Measurements from ENCODE around the gene MED12L. TPM values are rescaled to one million over a fixed set of nuclear protein-coding genes. Genes with fewer than 3 reads are reported as not detected.

MED12L gene
- total and polyA plus RNA-seq, 2 experiments from 2014 or later = 0.07 to 2.7 TPM

GRCh38 chr3:151199554-151200438 lies 114.3 kb downstream of the MED12L start:
- 86% methylated on average over 4 of the region's 4 CpGs for WGBS (ENCODE audit: low lambda C conversion rate, missing lambda C conversion rate)
- Histone ChIP-seq H3K79me2 (no peaks in the 10 kb centered on the region), H3K4me2 (no peak overlapping the region), H4K20me1 (ENCODE audit: insufficient read depth, poor library complexity, severe bottlenecking) (no peaks in the 10 kb centered on the region), H2AFZ (no peak overlapping the region), H3K9me3 (ENCODE audit: low read depth) (no peaks in the 10 kb centered on the region), H3K27me3 (no peaks in the 10 kb centered on the region), H3K4me1 (ENCODE audit: insufficient read depth) (peaks cover 17% of the 10 kb centered on the region), H3K9me2 (replicated peaks; ENCODE audit: insufficient read depth) (no peaks in the 10 kb centered on the region), H3K4me3 (no peak overlapping the region), H3K27ac (peak overlapping the region; percentile 29), H3K36me3 (replicated peaks; ENCODE audit: insufficient read depth, low read depth) (no peaks in the 10 kb centered on the region)
- TF ChIP-seq EZH2 (IDR thresholded peaks at IDR 0.05; ENCODE audit: borderline replicate concordance) (no peak), EZH2phosphoT487 (IDR thresholded peaks at IDR 0.05; ENCODE audit: low read depth, severe bottlenecking, unreplicated experiment) (no peak), CTCF (IDR thresholded peaks at IDR 0.05; ENCODE audit: poor library complexity) (no peak)
- DNase-seq (ENCODE audit: low spot score) = no peak

GRCh38 chr3:151200586-151200985 lies 115.1 kb downstream of the MED12L start:
- WGBS (ENCODE audit: low lambda C conversion rate, missing lambda C conversion rate) = 86% methylated on average over 2 of the region's 2 CpGs
- Histone ChIP-seq H3K4me2 (no peak overlapping the region), H3K27me3 (no peaks in the 10 kb centered on the region), H3K36me3 (replicated peaks; ENCODE audit: insufficient read depth, low read depth) (no peaks in the 10 kb centered on the region), H3K9me3 (ENCODE audit: low read depth) (no peaks in the 10 kb centered on the region), H3K4me1 (ENCODE audit: insufficient read depth) (peaks cover 17% of the 10 kb centered on the region), H3K27ac (no peak overlapping the region), H2AFZ (no peak overlapping the region), H3K4me3 (no peak overlapping the region), H3K79me2 (no peaks in the 10 kb centered on the region), H3K9me2 (replicated peaks; ENCODE audit: insufficient read depth) (no peaks in the 10 kb centered on the region), H4K20me1 (ENCODE audit: insufficient read depth, poor library complexity, severe bottlenecking) (no peaks in the 10 kb centered on the region)
- no peak for DNase-seq (ENCODE audit: low spot score)
- TF ChIP-seq CTCF (IDR thresholded peaks at IDR 0.05; ENCODE audit: poor library complexity) = no peak
- no peak for TF ChIP-seq EZH2phosphoT487 (IDR thresholded peaks at IDR 0.05; ENCODE audit: low read depth, severe bottlenecking, unreplicated experiment)
- no peak for TF ChIP-seq EZH2 (IDR thresholded peaks at IDR 0.05; ENCODE audit: borderline replicate concordance)

DNA sequence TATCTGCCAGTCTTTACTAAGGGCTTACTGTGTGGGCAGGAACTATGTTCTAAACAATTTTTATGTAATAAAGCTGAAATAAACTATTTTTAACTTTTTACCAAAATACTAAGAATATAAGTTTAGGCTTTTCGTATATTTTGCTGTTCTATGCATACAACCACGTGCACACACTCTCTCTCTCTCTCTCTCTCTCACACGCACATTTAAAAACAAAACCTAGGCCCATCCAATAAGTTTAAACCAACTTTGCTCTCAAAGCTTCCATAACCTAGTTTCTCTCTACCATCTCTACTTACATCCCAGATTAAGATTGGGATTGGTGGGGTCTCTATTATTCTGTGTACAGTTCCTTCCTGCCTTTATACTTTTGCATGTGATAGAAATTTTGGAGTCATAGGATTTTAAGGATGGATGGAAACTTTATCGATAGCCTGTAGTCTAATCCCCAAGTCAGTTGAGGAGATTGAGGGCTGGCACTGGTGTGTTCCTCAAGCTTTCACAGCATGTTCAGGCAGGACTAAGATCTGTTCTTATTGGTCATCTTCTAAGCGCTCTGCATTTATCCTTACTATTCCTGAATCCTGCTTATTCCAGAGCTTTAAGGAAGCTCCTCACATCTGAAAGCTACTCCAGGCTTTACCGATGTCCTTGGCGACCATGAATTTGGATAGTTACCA lies 115.7 kb downstream of the MED12L start:
- peaks cover 15% of the 10 kb centered on the region for H3K4me1 ChIP-seq (ENCODE audit: insufficient read depth)
- WGBS (ENCODE audit: low lambda C conversion rate, missing lambda C conversion rate) = 99% methylated on average over 7 of the region's 7 CpGs
- no peak overlapping the region for H2AFZ ChIP-seq
- H3K27ac ChIP-seq = no peak overlapping the region
- no peaks in the 10 kb centered on the region for H3K79me2 ChIP-seq
- H3K4me2 ChIP-seq = no peak overlapping the region
- TF ChIP-seq CTCF (IDR thresholded peaks at IDR 0.05; ENCODE audit: poor library complexity) = no peak
- TF ChIP-seq EZH2phosphoT487 (IDR thresholded peaks at IDR 0.05; ENCODE audit: low read depth, severe bottlenecking, unreplicated experiment) = no peak
- TF ChIP-seq EZH2 (IDR thresholded peaks at IDR 0.05; ENCODE audit: borderline replicate concordance) = no peak
- DNase-seq (ENCODE audit: low spot score) = no peak
- no peaks in the 10 kb centered on the region for H3K36me3 ChIP-seq (replicated peaks; ENCODE audit: insufficient read depth, low read depth)
- no peaks in the 10 kb centered on the region for H3K9me2 ChIP-seq (replicated peaks; ENCODE audit: insufficient read depth)
- H3K27me3 ChIP-seq = no peaks in the 10 kb centered on the region
- H3K4me3 ChIP-seq = no peak overlapping the region
- H4K20me1 ChIP-seq (ENCODE audit: insufficient read depth, poor library complexity, severe bottlenecking) = no peaks in the 10 kb centered on the region
- H3K9me3 ChIP-seq (ENCODE audit: low read depth) = no peaks in the 10 kb centered on the region
